Left forelimb (tissue), 1 donor: Measurements from ENCODE around the gene GRIK1.
"Not testable (repeated sequence)": the region's sequence is repeated elsewhere in the genome, so short reads cannot be mapped to it uniquely, and the experiment has no call there.

ENCODE experiments used
- DNase-seq: peaks from one replicate; pipeline ENCODE4 v3.0.0-alpha.2; 2018; ENCODE audit warnings: low spot score

The GRIK1 gene

DNA sequence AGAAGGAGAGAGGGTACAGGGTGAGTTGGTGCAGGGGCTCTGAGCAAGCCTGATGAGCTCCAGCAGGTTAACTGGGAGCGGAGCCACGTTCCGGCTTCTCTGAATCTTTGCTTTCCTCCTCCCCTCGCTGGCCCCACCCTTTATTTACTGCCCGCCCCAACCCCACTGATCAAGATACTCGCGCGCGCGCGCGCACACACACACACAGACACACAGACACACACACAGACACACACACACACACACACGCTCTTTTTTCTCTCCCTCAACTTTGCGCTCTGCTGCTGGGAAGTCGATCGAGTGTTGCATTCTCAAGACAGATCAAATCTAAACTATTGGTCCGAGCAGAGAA, at the start of gene GRIK1:
GRIK1 (minus strand) TSS at position 73 of the 352 bp plus-strand sequence.
- no peak for DNase-seq

DNA sequence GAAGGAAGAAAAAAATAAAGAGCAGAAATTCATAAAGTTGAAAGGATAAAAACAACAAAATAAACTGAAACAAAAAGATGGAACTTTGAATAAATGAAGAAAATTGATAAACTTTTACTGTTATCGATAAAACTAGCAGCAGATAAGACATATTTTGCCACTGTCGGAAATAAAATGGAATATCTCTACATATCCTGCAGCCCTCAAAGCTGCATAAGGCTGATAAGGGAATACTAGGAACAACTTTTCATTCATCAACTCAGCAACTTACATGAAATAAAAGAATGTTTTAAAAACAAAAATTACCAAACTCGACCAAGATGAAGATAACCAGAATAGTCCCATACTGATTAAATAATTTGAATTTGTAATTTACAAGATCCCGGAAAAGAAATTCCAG, 48.0 kb upstream of the GRIK1 start:
- DNase-seq: no peak

DNA sequence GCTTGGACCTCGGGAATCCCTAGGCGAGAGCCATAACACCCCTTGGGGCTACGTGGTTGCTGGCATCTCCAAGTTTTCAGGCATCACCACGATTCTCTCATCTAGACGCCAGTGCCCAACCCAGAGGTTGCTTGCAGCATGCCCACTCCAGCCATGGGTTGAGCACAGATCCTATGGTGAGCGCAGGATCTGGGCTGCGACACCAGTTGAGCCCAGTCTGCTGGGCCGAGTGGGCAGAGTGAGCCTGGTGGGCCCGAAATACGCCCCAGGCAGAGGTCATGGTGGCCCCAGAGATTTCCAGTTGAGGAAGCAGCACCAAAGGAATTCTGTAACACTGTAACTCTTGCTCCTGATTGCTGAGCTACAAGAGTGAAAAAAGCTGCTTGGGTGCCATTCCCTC, 46.1 kb upstream of the GRIK1 start:
- no peak for DNase-seq

DNA sequence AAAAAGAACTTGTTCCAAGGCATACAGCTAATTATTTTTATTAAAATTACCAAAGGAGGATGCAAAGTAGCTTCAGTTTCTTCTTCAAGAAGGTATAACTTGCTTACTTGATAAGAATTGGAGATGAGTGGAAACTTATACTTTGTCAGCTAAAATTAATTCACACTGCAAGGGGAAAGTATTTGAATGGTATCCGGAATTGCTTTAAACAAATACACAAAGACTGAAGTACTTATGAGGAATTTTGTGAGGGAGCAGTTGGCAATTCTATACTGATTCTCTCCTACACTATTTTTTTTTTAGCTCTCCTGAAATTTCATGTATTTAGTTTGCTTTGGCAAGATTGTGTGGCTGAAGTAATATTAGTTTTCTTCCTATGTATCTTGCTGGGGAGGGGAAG, 39.2 kb upstream of the GRIK1 start:
- DNase-seq: no peak

DNA sequence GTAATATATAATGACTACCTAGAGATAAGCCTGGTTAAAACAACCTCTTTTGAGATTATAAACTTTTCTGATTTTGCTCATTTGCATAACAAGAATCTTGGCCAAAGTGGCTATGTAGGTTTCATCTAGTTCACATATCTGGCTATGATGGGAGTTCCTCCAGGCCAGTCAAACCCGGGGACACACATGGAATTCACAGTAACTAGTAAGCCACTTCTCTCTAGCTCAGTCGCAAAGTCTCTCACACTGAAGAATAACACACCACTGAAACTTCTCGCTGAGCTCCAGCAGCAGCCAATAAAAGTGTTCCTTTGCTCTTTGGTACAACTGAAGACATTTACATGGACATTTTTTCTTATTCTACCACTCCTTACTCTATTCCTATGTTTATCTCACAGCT, 36.0 kb upstream of the GRIK1 start:
- no peak for DNase-seq

DNA sequence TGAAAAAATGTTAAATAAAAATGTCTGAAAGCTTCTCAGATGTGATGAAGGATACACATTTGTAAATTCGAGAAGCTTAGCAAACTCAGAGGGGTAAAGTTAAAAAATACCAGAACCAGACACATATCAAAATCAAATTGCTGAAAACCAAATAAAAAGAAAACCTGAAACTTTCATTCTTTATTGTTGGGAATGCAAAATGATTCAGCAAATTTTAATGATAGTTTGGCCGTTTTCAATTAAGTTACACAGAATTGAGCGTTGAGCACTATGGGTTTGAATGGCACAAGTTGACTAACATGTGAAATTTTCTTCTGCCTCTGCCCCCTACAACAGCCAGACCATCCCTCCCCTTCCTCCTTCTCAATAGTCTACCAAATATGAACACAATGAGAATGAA, 33.5 kb upstream of the GRIK1 start:
- no peak for DNase-seq

DNA sequence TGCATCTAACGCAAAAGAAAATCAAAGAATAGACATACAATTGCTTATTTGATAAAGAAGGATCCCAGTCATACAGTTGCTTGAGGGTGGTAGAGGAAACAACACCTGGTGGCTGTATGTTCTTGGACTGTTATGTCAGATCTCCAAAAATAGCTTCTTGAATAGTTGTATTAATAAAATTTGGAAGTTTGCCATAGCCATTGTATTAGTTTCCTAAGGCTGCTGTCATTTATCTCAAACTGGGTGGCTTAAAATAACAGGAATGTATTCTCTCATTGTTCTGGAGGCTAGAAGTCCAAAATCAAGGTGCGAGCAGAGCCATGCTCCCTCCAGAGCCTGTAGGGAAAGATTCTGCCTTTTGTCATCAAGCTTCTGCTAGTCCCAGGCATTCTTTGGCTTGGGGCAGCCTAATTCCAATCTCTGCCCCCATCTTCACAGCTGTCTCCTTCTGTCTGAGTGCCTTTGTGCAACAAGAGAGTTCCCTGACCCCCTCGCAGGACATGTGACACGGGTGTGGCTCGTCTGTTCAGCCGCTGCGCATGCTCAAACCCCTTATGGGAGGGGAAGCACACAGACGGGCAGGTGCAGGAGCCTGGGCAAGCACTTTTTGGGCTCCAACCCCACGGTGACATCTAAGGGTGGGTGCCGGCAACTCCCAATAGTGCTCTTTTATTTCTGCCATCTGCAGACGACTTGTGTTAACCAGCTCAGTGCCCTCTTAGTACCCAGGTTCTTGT, 21.7 kb upstream of the GRIK1 start:
- DNase-seq: no peak

DNA sequence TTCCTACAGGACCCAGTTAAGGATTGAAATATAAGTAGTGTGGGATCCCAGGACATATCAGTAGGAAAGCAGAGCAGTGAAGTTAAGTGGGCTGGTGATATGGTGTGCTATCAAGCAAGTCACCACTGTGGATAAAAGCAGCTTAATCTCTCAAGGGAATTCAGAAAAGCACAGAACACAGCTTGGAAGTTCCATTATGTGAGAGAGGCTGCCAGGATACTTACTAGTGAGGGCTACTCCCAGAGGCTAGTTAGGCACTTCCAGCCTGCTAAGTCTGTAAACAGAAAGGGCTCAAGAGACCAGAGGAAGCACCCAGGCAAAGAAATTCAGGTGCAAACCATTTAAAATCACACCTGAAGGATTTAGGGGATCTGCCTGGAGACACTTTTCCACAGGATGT, 18.8 kb upstream of the GRIK1 start:
- no peak for DNase-seq

DNA sequence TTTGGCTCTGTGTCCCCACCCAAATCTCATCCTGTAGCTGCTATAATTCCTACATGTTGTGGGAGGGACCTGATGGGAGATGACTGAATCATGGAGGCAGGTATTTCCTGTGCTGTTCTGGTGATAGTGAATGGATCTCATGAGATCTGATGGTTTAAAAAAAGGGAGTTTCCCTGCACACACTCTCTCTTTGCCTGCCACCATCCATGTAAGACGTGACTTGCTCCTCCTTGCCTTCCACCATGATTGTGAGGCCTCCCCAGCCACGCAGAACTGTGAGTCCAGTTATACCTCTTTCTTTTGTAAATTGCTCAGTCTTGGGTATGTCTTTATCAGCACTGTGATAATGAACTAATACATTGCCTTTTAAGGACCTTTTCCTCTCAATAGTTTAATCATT, 18.2 kb upstream of the GRIK1 start:
- not testable (repeated sequence) for DNase-seq

DNA sequence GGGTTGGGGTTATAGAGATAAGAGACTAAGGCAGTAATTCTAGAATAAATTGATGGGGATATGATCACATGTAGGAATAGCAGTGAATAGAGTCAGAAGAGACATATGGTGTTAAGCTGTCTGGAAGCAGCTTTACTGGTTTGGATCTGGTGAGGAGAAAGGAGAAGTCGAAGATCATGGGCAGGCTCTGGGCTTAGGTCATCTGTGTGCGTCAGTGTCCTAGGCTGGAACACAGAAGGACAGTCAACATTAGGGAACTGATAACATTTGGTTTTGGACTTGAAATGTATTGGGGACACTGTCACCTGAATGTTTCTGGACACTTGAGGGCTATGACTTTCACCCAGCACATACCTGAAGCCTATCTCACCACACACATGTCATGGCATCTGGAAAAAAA, 13.9 kb upstream of the GRIK1 start:
- no peak for DNase-seq

DNA sequence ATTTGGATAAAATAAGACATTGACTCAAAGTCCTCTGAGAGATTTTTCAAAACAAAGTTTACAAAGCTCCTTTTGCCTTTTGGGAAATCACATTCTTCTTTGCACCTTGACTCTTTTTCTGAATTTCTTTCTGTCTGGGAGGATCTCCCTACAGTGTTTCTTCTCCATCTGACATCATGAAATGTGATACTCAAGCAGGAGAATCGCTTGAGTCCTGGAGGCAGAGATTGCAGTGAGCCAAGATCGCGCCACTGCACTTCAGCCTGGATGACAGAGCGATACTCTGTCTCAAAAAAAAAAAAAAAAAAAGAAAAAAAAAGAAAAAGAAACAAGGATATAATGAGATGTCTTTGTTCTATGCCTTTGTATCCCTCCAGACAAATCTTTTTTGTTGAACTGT, 13.3 kb upstream of the GRIK1 start:
- DNase-seq: no peak

DNA sequence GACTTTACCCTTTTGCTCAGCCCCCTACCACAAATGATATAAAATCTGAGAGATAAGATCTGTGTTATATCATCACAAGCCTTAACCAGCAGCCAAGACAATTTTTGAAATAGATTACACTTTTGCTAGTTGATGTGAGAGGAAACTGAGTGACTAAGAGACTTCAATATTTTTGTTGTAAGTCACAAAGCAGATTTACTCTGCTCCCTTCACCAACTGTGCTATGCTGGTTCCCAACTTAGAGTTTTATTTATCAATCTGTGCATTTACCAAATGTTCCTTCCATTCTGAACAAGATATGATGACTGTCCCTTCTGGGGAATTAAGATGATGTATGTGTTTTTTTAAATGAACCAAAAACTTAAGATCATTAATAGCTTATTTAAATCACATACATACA, 12.1 kb upstream of the GRIK1 start:
- no peak for DNase-seq

DNA sequence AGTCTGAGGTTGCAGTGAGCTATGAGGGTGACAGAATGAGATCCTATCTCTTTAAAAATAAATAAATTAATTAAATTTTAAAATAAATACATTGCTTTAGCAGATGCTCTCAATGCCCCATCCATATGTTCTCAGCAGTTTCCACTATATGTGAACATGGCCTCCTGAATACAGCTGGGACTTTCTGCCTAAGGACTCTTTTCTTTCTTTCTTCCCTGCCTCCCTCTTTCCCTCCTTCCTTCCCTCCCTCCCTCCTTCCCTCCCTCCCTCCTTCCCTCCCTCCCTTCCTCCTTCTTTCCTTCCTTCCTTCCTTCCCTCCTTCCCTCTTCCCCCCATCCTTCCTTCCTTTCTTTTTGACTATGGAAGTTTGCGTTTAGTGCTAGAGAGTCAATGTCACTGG, 10.2 kb upstream of the GRIK1 start:
- no peak for DNase-seq

DNA sequence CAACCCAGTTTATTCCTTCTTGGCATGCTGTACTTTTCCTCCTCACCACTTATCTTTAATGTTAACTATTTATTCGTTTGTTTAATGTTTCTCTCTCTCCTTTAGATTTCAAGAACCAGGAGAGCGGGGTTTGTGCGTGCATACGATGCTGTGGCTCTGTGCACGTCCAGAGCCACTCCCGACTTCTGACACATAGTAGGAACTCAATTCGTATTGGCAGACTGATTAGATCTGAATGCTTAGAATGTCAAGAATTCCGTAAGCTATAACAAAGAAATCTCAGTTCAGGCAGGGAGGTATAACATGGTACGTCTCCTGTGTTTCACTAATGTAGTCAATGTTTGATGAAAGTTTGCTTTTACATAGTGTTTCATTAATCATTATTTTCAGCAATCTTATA, 7.3 kb upstream of the GRIK1 start:
- DNase-seq: no peak

DNA sequence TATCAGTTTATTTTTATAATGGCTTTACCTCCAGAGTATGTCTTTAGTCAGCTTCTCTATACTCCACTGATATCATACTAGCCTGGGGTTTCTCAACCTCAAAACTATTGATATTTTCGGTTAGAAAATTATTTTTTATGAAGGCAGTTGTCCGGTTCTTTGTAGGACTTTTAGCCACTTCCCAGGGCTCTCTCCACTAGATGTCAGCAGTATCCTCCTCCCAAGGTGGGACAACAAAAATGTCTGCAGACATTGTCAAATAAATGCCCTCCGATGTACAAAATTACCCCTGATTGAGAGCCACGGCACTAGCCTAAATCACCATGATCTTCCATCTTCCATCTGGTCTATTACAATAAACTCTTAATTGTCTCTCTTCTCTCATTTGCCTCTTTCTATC, 4.1 kb upstream of the GRIK1 start:
- no peak for DNase-seq

DNA sequence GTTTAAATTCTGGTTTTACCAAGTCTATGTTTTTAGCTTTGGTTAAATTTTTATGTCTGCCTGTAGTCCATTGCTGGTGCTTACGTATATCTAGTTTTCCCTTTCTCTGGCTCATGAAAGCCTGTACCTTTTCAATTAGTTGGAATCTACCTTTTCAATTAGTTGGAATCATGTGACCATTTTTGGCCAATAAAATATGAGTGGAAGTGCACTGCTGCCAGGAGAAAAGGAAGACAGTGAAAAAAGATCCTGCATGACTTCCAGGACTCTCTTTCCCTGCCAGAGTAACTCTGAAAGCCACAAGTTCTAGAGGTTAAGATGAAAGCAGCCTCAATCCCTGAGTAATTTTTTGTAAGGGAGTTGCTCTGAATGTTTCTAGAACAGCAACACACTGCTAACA, 2.2 kb upstream of the GRIK1 start:
- DNase-seq: no peak

DNA sequence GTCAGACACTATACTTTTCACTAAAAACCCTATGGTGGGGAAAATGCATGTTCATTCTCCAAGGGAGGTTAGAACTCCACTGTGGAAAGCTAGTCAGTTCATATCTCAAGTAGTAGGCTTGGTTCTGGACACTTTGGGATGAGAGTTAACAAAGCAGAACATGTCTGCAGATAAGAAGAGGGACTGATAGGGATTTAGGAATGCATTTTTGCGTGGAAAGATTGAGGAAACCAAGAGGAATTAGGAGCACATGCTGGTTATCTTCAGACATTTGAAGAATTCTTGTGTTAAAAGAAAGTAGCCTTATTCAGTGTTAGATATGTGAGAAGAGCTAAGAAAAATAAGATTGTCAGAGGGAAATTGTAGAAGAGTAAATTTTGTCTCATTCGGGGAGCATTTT, 1.2 kb upstream of the GRIK1 start:
- DNase-seq: no peak

DNA sequence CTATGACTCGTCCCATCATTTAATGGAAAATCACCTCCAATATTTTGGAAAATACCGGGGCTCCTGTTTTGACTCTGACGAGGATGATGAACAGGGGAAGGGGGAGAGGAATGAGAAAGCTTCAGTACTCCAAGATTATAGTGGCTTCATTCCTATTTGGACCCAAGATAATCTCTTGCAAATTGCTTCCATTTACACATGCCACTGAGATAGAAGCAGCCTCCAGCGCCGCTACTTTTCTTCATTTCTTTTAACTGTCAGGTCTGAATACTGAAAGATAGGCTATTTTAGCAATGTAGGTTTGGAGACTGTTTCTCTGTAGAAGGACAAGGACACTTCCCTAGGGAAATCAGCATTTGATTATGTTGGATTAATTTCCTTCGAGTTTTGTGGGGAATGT, 565 bp upstream of the GRIK1 start:
- DNase-seq: no peak

DNA sequence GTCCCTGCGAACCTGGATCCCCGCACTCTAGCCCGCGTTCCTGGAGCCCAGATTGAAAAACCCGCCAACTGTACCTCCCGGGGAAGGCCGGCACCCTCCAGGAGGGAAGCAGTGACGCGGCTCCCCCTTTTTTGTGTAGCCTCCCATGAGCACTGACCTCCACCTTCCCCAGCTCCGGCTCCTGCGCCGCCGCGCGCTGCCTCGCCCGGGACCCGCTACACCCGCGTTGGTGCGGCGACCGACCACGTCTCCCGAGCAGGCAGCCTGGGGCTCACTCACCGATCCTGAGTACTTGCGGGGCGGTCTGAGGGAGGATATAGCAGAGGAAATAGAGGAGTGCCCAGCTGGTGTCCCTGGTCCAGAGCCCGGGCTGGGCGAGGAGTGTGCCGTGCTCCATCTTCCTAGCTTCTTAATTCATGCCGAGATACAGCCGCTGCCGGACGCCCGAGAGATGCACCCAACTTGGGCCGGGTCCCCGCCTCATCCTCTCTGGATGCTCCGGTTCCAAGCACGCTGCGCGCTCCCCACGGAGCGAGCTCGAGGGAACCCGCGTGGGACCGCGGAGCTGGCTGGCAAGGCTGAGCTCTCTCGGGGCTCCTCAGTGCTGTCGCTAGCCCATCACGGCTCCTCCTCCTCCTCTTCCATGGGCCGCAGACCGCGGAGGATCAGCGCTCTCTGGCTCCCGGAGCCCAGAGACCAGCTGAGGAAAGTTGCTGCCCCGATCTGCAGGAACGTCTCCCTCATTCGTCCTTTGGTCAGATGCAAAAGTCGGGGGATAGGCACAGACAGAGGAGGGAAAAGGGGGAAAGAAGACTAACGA, 482 bp downstream of the GRIK1 start:
- peak; percentile 72 for DNase-seq

DNA sequence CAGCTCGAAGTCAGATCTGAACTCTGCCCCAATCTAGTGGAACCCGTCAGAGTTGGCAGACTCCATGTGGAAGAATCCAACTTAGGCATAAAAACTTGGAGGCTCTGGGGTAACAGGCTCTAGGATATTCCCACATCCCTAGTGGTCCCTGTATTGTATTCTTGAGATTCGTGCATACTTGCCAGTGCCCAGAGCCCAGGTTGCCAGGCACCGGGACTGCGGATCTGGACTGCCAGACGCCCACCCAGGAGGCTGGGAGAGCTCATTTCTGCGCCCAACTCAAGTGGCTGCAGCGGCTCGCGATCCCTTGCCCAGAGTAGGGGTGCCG, 1.1 kb downstream of the GRIK1 start:
- no peak for DNase-seq

DNA sequence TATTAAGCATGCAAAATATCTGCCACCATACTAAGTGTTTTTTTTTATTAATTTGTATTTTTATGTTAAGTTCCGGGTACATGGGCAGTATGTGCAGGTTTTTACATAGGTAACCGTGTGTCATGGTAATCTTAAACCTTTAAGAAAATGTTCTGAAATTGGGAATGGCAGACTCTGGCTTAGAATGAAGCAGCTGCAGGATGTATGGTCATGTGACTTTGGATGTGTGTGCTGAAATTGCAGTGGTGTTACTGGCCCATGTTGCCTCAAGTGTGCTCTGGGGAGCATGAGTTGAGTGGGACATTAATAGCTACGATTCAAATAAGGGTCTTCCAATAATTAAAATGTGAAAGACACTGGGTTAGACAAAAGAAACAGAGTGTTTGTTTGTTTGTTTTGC, 6.7 kb downstream of the GRIK1 start:
- DNase-seq: no peak

DNA sequence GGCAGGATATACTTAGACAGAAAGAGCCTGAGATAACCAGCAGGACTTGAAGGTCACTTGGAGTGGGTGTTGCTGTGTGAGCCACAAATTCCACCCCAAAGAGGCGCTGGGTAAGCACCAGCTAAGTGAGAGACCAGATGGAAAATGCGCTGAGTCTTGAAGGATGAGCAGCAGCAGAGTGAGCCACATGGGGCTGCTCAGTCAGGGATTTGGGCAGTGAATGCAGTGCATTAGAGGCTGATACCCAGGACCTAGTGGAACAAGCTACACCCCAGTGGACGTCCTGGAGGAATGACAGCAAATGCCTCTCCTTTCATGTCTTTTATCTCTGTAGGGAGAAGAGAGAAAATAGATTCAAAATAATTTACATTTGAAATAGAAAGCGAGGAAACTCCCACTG, 11.3 kb downstream of the GRIK1 start:
- DNase-seq: no peak

DNA sequence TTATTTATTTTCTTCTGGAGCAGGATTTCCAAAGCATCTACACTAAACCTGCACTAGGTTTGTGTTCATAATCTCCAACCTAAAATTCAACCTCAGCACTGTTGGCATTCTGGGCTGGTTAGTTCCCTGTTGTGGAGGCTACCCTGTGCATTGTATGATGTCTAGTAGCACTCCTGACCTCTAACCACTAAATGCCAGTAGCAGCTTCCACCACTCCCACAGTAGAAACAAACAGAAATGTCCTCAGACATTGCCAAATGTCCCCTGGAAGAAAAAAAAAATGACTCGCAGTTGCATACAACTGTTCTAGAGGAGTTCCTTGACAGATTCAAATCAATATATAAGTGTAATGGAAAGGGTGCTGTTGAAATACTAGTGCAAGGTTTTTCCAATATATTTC, 18.9 kb downstream of the GRIK1 start:
- DNase-seq: no peak

DNA sequence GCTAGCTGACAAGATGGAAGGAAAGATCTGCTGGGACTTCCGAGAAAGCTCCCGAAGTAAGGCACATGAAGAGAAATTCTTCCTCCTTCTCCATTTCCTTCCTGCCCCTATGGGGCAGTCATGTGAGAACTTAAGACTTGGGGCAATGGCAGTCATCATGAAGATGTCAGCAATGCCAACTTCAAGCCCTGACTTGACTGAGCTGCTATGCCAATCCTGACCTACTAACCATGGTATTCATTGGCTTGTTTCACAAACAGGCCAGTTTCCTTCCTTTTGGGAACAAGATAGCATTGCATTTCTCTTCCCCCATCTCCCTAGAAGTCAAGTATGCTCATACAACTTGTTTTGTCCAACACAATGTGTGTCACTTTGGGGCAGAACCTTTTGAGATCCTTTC, 25.5 kb downstream of the GRIK1 start:
- no peak for DNase-seq
